KMS-11 (cell line): Measurements from ENCODE around the gene MIGA1.

Experiments used
- H2AFZ ChIP-seq: fragments of 200-600 bp; sonication (generic); 2 replicates; pipeline ENCODE4 v1.6.1; 2016; ENCODE audit warnings: antibody characterized with exemption, mixed run types, low read depth
- H3K27ac ChIP-seq: fragments of 200-600 bp; sonication (generic); 2 replicates; pipeline ENCODE4 v1.6.1; 2016; ENCODE audit warnings: mild to moderate bottlenecking, mixed run types
- H3K27me3 ChIP-seq: fragments of 200-600 bp; sonication (generic); 2 replicates; pipeline ENCODE4 v1.6.1; 2017; ENCODE audit warnings: mild to moderate bottlenecking, low read depth, mixed run types, moderate library complexity; ENCODE audit not compliant: insufficient read depth
- H3K36me3 ChIP-seq: fragments of 200-600 bp; sonication (generic); 2 replicates; pipeline ENCODE4 v1.6.1; 2017; ENCODE audit warnings: mild to moderate bottlenecking, mixed run types; ENCODE audit not compliant: insufficient read depth
- H3K4me1 ChIP-seq: fragments of 200-600 bp; sonication (generic); 2 replicates; pipeline ENCODE4 v1.6.1; 2016; ENCODE audit warnings: mild to moderate bottlenecking, low read depth, mixed run types; ENCODE audit not compliant: poor library complexity, severe bottlenecking
- H3K4me2 ChIP-seq: fragments of 200-600 bp; sonication (generic); 2 replicates; pipeline ENCODE4 v1.7.0; 2016; ENCODE audit warnings: mild to moderate bottlenecking, mixed run types
- H3K4me3 ChIP-seq: fragments of 200-600 bp; sonication (generic); IDR thresholded peaks from 2 replicates; pipeline ENCODE4 v1.6.1; 2017; ENCODE audit warnings: low read depth, low read length, mixed read lengths; ENCODE audit not compliant: insufficient read depth
- H3K79me2 ChIP-seq: fragments of 200-600 bp; sonication (generic); 2 replicates; pipeline ENCODE4 v1.6.1; 2016; ENCODE audit warnings: low read depth, mixed run types; ENCODE audit not compliant: insufficient read depth
- H3K9ac ChIP-seq: fragments of 200-600 bp; sonication (generic); 2 replicates; pipeline ENCODE4 v1.6.1; 2016; ENCODE audit warnings: mild to moderate bottlenecking, mixed run types
- H4K20me1 ChIP-seq: fragments of 200-600 bp; sonication (generic); 2 replicates; pipeline ENCODE4 v1.6.1; 2016; ENCODE audit warnings: mild to moderate bottlenecking, mixed run types; ENCODE audit not compliant: insufficient read depth
- TF ChIP-seq, protein P1 (sequence below): fragments of 200-600 bp; sonication (generic); conservative IDR thresholded peaks from 2 replicates; pipeline ENCODE4 v1.6.1; 2017; ENCODE audit warnings: low read depth, mild to moderate bottlenecking, antibody characterized with exemption, low read length, moderate library complexity, mixed read lengths

The MIGA1 gene

DNA sequence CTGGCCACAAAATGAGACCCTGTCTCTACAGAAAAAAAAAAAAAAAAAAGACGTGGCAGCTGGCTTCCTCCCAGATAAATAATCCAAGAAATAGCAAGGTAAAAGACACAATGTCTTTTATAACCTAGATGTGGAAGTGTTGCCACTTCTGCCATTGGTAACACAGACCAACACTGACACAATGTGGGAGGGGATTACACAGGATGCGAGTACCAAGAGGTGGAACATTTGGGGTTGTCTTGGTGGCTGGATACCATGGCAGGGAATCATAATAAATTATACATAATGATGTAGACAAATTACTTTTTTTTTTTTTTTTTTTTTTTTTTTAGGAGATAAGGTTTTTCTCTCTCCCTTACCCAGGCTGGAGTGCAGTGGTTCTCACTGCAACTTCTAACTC, 103.0 kb downstream of the MIGA1 start:
- TF ChIP-seq, protein P1, sequence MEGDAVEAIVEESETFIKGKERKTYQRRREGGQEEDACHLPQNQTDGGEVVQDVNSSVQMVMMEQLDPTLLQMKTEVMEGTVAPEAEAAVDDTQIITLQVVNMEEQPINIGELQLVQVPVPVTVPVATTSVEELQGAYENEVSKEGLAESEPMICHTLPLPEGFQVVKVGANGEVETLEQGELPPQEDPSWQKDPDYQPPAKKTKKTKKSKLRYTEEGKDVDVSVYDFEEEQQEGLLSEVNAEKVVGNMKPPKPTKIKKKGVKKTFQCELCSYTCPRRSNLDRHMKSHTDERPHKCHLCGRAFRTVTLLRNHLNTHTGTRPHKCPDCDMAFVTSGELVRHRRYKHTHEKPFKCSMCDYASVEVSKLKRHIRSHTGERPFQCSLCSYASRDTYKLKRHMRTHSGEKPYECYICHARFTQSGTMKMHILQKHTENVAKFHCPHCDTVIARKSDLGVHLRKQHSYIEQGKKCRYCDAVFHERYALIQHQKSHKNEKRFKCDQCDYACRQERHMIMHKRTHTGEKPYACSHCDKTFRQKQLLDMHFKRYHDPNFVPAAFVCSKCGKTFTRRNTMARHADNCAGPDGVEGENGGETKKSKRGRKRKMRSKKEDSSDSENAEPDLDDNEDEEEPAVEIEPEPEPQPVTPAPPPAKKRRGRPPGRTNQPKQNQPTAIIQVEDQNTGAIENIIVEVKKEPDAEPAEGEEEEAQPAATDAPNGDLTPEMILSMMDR, result no peak
- Histone ChIP-seq H3K4me2 (no peak overlapping the region), H3K79me2 (no peaks in the 10 kb centered on the region), H2AFZ (no peak overlapping the region), H3K27ac (no peak overlapping the region), H3K27me3 (no peaks in the 10 kb centered on the region), H4K20me1 (no peaks in the 10 kb centered on the region), H3K4me3 (no peak overlapping the region), H3K36me3 (no peaks in the 10 kb centered on the region), H3K9ac (no peak overlapping the region), H3K4me1 (no peaks in the 10 kb centered on the region)

DNA sequence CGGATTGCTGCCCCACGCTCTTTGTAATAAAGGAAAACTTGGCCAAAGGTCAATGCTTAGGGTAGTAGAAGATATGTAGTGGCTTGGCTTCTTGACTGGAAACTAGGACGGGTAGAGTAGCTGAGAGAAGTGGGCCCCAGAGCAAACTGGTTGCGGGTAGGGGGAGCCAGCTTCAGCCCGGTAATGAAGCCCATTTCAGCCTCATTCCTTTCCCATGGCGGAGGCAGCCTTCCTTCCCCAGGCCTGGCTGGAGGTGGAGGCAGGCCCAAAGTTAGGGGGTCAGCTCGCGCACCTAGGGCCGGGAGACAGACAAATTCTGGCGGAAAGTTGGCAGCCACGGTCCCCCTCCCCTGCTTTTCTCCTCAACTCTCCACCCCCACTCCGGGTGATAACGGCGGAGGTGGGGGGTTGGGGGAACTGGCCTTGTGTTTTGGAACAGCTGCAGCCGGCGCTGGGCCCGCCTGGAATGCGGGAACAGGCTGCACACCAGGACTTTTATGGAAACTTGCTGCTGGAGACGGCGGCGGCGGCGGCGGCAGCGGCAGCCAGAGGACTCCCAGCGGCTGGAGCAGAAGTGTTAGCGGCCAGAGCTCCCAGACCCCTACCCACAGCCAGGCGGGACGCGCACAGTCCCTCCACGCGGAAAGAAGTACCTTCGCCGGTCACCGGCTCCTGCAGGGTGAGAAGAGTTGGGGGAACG, 108.8 kb downstream of the MIGA1 start, which contains the start of gene NEXN:
TSS of gene NEXN (plus strand) at position 544 of the 700 bp plus-strand sequence. CDS start 27,483 bp downstream, outside the sequence.
- no peaks in the 10 kb centered on the region for H3K79me2 ChIP-seq
- no peaks in the 10 kb centered on the region for H3K27me3 ChIP-seq
- H3K4me3 ChIP-seq, result no peak within 1 kb of the TSS
- TF ChIP-seq, protein P1, result no peak
- no peak within 1 kb of the TSS for H2AFZ ChIP-seq
- H3K4me1 ChIP-seq, result no peaks in the 10 kb centered on the region
- no peak within 1 kb of the TSS for H3K9ac ChIP-seq
- no peak within 1 kb of the TSS for H3K27ac ChIP-seq
- no peaks in the 10 kb centered on the region for H4K20me1 ChIP-seq
- H3K4me2 ChIP-seq, result no peak within 1 kb of the TSS
- no peaks in the 10 kb centered on the region for H3K36me3 ChIP-seq

DNA sequence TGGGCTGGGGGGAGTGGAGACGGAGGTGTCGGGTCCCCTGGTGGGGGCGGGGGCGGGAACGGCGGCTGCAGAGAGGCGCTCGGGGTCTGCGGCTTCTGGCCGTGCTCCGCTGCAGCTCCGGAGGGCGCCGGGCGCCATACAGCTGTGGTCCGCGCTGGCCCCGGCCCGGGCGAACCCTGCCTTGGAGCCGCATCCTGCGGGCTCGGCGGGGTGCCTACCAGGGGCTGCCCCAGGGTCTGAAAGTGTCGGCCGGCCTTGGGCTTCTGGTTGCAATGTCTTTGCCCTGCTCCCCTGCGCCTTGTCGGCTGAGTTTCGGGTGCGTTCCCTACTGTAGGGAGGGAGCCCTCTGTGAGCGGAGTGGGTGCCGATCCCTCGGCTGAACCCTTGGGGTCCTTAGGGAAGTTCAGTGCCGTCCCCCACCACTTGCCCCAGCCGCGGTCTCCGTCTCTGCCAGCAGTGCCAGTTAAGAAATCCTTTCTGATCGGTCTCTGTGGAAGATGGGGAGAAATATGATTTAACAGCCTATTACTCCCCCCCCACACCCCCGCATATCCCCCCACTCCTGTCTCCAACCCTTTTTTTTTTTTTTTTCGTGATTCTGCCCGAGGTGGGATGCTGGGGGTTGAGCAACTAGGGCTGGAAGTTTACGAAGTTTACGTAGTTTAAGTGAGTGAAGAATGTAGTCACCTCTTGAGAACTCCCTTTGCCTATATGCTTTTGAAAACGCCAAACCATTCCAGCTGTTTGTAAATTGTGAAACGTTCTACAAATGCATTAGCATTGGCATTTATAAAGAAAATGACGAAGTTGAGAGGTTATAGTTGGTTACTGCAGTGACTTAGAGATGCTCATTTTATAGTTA, 109.6 kb downstream of the MIGA1 start:
- Histone ChIP-seq H4K20me1 (no peaks in the 10 kb centered on the region), H3K27me3 (no peaks in the 10 kb centered on the region), H3K9ac (no peak overlapping the region), H3K4me3 (no peak overlapping the region), H3K4me1 (no peaks in the 10 kb centered on the region), H3K27ac (no peak overlapping the region), H3K36me3 (no peaks in the 10 kb centered on the region), H3K4me2 (no peak overlapping the region), H3K79me2 (no peaks in the 10 kb centered on the region), H2AFZ (no peak overlapping the region)
- TF ChIP-seq, protein P1, result no peak

DNA sequence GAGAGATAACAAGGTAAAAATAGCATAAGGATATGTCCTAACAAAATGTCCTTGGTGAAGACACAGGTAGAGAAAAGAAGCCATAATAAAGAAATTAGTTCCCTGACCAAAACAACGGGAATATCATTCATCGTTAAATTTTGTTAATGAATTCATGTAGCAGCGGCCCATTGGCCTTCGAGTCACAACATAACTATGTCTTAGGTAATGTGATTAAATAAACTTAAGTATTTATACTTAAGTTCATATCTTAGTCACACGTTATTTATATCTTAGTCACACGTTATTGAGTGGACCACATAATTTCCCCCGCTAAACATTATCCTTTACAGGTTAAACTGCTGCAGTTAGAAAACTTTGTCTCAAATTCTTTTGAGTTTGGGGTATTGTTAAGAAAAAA, 110.2 kb downstream of the MIGA1 start:
- TF ChIP-seq, protein P1, result no peak
- no peaks in the 10 kb centered on the region for H3K36me3 ChIP-seq
- H3K4me3 ChIP-seq, result no peak overlapping the region
- H3K79me2 ChIP-seq, result no peaks in the 10 kb centered on the region
- H3K27ac ChIP-seq, result no peak overlapping the region
- H2AFZ ChIP-seq, result no peak overlapping the region
- no peaks in the 10 kb centered on the region for H3K27me3 ChIP-seq
- H4K20me1 ChIP-seq, result no peaks in the 10 kb centered on the region
- H3K4me1 ChIP-seq, result no peaks in the 10 kb centered on the region
- H3K4me2 ChIP-seq, result no peak overlapping the region
- H3K9ac ChIP-seq, result no peak overlapping the region
